CD4-positive, alpha-beta T cell treated with Interferon alpha-2 for 1 hour (primary cell): ENCODE results near the gene ARHGEF12.

Experiments
- DNase-seq, 2 donors: peaks; one replicate each; pipeline ENCODE4 v3.0.0-alpha.2; 2020 to 2022

The ARHGEF12 gene

GRCh38 chr11:120389693-120390584 is 53.7 kb downstream of the ARHGEF12 start:
- DNase-seq: no peak

DNA sequence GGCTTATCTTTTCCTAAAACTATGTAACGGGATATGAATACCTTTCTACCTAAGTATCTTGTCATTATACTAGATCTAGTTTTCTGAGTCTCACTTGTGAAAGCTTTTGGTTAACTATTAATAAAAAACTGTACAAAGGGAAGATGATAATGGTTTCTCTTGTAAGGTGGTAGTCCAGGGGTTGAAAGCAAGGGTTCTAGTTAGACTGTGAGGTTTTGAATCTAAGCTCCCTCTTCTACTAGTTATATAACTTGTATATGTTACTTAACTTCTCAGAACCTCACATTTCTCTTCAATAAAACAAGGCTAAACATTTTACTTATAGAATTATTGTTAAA is 54.3 kb downstream of the ARHGEF12 start:
- no peak for DNase-seq

- DNase-seq: no peak
Observed at GRCh38 chr11:120391292-120391691, 55.1 kb downstream of the ARHGEF12 start.

- no peak for DNase-seq
Observed at GRCh38 chr11:120391854-120392253, 55.6 kb downstream of the ARHGEF12 start.

DNA sequence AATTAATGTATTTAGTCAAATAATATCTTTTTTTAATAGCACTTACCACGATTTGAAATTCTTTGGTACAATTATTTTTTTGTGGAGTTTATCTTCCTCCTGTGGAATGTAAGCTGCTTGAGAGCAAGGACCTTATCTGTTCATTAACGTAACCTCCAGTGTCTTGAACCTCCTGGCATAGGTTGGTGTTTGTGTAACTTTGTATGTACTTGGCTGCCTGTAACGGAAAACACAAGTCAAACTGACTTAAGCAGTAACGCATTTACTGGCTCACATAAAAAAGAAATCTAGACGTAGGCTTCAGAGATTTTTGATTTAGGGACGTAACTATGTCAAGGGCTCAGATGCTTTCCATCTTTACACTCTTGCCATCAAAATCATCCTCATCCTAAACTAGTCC is 56.1 kb downstream of the ARHGEF12 start:
- no peak for DNase-seq

DNA sequence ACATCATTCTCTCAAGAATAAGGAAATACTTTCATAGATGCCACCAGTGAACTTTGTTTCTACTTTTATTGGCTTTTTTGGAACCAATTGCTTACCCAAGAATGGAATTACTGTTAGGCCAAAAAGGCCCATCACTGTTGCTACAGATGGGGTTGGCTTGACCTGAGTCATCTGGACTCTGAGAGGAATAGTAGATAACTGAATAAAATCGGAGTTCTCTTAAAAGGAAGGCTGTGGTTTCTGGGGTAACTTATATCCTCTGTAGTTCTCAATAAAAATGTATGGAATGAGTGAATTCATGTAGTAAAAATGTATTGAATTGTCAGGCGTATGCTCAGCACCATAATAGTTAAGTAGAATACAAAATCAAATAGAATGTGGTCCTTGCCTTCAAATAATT is 56.6 kb downstream of the ARHGEF12 start:
- no peak for DNase-seq

- no peak for DNase-seq
Observed at GRCh38 chr11:120394119-120394518, 57.9 kb downstream of the ARHGEF12 start.

DNA sequence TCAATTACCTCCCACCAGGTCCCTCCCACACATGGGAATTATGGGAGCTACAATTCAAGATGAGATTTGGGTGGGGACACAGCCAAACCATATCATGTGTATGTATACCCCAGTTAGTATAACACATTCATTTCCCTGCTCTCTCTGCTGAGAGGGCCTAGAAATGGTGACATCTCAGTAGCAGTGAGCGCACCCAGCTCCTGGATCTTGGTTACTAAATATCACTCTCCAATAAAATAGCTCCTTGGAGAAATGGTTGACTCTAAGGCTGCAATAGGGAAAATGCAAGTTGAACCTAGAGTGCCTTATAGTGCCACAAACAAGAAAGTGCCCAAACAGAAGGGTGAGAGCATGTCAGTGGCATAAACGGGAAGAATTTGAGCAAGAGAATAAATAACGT is 59.6 kb downstream of the ARHGEF12 start:
- DNase-seq: no peak

- DNase-seq: no peak
Observed at GRCh38 chr11:120398132-120398531, 61.9 kb downstream of the ARHGEF12 start.

DNA sequence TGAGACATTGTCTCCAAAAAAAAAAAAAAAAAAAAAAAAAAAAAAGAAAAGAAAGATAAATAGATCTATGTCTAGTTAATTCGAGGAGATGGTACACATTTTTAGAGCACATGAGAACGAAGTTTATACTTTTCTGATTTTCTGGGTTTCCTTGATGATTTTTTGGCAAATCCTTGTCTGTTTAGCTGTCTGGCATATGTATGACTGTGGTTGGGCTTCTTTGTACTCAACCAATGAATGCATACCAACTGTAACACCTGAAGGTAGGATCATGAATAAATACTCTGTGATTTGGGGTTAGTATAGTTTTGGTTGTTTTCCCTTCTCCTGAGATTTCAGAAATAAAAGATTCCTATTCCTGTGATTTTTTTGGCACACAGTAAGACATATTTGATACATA is 63.1 kb downstream of the ARHGEF12 start:
- no peak for DNase-seq

DNA sequence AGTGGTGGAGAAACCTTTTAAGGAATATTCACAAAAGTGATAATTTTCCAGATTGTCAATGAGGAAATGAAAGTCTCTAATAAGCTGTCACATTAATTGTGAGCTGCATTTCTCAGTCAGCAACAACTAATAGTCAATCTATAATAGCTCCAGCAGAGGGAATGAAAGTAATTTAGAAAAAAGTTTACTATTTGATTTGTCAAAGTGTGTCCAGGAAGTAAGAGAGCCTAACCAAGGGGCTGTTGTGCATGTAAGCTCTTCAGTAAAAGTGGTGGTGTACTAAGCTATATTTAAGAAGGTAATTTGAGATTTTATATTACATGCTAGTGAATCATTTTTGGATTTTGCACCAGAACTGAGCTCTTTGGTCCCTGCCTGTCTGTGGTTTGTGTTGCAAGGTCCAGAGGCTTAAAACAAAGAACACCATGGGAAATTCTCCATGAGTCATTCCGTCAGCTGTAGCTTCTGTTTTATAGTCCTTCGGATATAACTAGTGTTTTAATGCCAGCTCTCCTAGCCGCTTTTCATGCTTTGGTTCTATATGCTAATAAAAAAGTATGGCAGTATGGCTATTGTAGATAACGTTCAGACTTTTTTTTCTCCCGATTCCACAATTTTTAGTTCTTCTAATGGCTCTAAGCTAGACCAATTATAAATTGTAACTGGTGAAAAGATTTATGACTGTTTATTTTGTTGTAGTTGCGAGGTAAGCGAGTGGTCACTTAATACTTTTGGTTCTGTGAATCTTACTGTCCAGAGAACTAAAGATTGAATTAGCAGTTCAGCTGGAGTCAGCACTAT is 64.6 kb downstream of the ARHGEF12 start:
- DNase-seq: no peak

DNA sequence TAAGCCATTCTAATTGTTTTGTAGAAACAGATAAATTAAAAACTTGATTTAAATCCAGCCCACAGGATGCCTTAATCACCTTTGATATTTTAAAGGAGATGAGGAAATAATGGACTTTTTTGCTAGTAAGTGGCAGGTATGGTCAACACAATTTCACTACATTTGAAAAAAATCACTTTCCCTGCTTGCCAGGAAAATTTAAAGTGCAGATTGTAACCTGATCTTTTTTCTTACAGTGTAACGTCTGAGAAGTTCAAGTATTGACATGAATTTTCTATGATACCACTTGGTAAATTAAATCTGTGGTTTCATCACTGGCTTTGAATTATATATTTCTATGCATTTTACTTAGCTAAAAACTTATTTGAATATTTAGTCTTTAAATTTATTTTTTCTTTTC is 65.3 kb downstream of the ARHGEF12 start:
- no peak for DNase-seq

DNA sequence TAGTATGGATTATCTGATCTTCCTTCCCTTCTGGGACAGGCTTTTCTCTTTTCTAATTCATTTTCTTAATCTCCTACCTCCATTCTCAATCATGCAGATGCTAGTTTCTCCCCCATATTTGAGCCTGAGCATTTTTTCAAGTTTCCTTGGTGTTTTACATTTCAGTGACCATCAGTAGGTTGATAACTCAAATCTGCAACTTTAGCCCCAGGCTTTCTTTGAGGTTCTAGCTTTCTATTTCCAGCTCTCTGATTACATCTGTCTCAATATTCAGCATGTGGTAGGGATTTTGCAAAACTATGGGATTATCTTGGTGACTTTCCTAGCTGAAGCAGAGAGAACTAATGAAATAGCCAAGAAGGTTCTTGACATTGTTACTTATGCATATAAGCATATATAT is 67.8 kb downstream of the ARHGEF12 start:
- DNase-seq: no peak

DNA sequence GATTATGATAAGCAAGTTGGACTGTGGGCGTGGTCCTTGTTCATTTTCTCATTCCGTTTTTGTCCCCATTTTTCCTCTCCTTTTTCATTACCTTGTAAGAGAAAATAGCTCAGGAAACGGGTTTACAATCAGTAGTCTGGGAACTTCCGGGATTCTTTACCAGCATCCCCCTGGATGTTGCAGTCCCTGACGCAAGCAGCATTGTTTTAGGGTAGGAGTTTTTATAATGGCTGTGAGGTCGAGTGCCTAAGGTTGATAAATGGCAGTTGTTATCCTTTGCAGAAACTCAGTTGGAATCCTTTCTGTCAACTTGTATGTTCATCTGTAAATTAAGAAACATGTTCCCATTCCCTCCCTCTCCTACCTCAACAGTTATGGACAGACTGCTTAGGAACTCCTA is 68.3 kb downstream of the ARHGEF12 start:
- no peak for DNase-seq

DNA sequence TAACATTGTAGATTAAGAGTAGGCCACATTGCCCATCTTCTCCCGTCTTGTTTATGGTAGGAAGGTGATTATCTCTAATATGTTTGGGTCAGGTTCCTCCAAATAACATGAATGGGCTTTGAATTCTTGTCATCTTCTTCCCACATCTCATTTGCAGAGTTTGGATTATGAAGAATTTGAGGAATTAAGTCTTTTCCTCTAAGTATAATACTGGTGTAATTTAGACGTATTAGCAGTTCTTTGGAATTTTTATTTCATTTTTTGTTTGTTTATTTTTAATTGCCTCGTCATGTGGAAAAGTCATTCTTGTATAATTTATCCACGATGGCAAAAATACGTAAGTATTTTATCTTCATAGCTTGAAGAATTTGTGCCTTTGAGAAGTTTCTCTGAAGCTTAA is 73.4 kb downstream of the ARHGEF12 start:
- no peak for DNase-seq

DNA sequence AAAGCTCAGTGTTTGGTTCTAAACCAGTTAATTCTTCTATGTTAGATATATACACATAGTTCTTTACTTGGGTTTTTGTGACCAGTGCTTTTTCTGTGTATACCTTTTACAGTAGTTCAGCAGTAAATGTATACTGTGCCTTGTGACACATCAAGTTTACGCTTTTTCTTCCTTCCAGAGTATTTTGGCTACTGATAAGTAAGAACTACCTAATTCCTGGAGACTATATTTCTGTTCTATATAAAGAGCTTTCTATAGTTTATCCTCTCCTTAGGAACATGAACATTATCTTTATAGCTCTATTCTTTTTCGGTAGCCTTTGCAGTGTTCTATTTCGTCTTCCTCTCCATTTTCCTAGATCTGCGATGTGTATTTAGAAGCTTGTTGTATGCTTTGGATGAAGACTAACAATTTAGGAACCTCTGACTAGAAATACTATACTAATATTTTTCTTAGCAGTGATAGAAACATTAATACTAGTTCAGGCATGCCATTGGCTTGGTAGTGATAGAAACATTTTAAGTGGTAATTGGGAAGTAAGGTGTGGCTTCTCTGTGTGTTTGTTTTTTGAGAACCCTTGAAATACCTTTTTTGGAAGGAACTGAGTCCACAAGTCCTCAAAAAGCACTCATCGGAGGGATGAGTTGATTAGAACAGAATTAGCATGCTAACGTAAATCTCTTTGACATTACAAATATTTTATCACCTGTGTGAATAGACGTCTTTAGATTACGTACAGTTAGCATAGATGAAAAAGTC is 74.6 kb downstream of the ARHGEF12 start:
- DNase-seq: no peak

DNA sequence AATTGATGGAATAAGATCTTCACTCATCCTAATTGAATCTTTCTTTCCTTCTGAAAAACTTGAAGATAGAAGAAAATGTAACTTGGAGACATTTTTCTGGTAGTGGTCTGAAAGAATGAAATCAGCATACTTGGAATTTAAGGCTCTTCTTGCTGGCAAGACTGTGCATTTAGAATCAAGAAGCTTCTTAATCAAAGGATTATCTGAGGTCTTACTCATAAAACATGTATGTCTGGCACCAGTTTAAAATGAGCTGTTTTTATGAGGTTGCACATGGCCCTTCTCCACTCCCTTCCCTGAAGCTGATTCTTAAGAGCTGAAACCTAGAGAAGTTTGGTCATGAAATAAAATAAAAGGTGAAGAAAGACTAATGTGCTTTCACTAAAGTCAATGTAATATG is 77.3 kb downstream of the ARHGEF12 start:
- DNase-seq: no peak

GRCh38 chr11:120420572-120420971 is 84.4 kb downstream of the ARHGEF12 start:
- DNase-seq: no peak

DNA sequence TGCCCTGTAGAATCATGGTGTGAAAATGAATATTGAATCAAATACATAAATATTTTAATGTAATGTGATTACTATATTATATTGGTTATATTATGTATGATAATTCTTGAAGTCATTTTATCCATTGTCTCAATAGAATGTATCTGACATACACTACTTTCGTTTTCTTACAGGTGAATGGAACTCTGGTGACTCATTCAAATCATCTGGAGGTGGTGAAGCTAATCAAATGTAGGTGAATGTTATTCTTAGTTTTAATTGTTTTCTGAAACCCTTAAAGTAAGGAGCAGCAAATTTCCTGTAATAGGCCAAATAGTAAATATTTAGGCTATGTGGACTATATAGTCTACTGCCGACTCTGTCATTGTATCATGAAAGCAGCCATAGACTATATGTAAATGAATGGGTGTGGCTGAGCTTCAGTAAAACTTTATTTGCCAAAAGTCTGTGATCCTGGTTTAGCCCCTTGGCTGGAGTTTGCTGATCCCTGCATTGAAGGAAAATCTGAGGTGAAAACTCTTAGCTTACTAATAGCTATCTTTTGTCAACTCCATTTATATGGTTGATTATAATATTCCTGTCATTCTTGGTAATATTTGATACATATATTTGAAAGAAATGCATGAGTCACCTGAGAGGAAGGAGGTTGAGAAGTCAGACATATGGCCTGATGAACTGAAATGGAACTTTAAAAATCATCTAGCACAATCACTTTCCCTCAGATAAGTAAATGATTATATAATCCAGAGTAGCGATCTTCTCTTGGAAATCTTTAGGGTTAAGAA is 88.2 kb downstream of the ARHGEF12 start:
- no peak for DNase-seq

GRCh38 chr11:120424970-120425332 is 88.7 kb downstream of the ARHGEF12 start:
- no peak for DNase-seq

DNA sequence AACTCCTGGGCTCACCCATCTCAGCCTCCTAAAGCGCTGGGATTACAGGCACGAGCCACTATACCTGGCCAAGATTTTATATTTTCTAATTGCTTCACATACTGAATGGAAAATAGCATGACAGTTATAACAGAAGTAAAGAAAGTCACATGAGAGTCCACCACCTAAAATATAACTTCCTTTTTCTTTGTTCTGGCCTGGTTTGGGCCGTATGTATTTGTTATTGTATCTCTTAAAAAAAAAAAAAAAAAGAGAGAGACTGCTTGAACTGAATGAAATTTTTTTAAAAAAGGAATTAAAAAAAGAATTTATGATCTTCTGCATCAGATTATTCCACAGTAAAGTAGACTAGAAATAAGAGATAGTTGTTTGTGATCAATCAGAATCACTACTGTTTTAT is 89.3 kb downstream of the ARHGEF12 start:
- no peak for DNase-seq

DNA sequence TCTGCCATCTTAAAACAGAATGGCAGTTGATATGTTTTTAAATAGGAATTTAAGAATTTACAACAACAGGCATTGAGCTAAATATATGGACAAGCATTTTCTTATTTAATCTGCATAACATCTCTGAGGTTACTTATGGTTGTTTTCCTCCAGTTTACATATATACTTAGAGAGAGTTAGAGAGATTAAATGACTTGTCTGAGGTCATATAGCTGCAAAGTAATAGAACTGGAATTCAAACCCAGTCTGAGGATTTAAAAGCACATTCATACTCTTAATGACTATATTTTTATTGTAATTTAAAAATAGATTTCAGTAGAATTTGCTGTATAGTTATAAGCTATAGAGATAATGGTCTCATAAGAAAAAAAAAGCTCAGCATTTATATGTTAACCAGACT is 93.9 kb downstream of the ARHGEF12 start:
- no peak for DNase-seq

- peak in 1 of 2 donors; percentile 1 for DNase-seq
Observed at GRCh38 chr11:120431633-120432032, 95.4 kb downstream of the ARHGEF12 start.
